NCI-H128 (cell line): ENCODE results near the gene HPCAL1.

Experiments
- DNase-seq: peaks from one replicate; lab custom pipeline; 2025; ENCODE audit not compliant: unreplicated experiment; lab: John Stamatoyannopoulos, UW

Gene HPCAL1

DNA sequence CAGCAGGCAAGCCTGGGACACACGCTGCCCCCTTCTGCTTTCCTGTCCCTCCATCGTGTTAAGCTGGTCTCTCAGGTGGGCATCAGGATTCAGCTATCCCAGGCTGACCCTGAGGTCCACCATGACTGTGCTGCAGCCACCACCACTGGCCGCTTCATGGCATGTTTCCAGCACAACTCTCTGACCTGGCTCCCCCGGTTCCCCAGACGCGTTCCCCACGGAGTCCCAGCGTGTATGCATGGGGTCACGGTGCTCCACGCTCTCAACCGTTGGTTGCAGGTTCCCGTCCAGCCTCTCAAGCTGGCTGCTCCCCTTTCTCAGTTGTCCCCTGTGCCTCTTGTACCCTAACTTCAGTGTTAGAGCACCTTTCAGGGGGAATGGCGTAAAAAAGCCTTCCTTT is 20.3 kb downstream of the HPCAL1 start:
- DNase-seq: no peak

- DNase-seq: no peak
Measured at GRCh38 chr2:10323535-10323934, 20.8 kb downstream of the HPCAL1 start.

- no peak for DNase-seq
Measured at GRCh38 chr2:10324095-10324832, 21.6 kb downstream of the HPCAL1 start.

GRCh38 chr2:10325278-10326145 is 22.8 kb downstream of the HPCAL1 start:
- DNase-seq: no peak

GRCh38 chr2:10326151-10326616 is 23.5 kb downstream of the HPCAL1 start:
- no peak for DNase-seq

DNA sequence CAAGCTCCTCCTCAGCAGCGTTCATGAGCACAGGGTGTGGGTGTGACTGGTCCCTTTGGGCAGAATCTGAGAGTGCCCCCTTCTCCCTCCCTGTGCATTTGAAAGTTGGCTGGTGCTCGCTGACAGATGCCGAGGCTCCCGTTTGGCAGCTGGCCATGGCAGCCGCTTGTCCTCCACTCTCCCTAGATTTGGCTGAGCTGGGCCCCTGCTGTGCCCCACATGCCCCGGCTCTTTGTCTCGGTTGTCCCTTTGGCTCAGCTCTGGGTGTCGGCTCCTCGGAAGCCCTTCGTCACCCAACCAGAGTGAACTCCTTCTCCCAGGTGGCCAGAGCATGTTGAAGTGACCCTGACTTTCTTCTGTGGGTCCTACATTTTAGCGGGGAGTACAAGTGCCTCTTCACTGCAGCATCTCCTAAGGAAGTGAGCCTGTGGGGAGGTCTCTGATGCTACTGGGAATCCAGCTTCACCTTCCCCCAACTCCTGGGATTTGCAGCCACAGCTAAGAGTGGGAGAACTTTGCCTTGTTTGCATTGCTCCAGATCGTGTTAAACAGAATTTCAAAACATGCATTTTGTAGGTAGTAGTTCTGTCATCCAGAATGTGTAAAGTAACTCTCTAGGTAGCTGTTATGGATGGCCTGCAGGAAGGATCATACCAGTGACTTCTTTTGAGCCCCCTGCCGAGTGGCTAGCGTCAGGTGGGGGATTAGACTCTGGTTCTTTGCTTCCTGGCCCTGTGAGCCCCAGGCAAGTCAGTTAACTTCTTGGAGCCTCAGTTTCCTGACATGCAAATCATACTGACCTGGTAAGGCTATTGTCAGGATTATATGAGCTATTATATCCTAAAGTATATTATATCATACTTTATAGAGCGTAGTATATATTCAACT is 24.2 kb downstream of the HPCAL1 start:
- DNase-seq: peak; percentile 28

- DNase-seq: no peak
Measured at GRCh38 chr2:10327896-10328669, 25.4 kb downstream of the HPCAL1 start.

DNA sequence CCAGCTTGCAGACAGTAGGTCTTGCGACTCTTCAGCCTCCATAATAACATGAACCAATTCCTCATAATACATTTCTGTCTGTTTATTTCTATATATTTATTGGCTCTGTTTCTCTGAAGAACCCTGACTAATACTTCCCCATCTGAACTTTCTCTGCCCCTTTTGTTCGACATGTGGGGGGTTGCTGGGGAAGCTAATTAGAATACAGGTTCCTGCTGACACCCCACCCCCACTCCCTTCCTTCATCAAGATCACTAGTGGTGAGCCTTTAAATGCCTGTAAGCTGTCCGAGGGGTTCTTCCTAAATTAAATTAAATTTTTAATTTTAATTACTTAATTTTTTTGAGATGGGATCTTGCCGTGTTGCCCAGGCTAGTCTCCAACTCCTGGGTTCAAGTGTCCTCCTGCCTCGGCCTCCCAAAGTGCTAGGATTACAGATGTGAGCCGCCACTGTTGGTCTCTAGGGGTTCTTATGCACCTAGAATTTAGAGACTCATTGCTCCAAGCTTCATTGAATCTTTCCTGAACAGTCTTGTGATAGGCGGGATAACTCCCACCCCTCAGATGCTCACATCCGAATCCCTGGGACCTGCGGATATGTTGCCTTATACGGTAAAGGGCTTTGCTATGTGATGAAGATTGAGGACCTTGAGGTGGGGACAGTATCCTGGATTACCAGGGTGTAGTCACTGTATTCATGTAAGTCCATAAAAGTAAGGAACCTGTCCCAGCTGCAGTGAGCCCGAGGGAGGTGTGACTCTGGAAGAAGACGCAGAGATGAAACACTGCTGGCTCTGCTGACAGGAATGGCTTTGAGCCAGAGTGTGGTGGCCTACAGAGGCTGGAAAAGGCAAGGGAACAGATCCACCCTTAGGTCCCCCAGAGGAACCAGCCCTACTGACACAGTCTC is 26.2 kb downstream of the HPCAL1 start:
- DNase-seq: no peak

DNA sequence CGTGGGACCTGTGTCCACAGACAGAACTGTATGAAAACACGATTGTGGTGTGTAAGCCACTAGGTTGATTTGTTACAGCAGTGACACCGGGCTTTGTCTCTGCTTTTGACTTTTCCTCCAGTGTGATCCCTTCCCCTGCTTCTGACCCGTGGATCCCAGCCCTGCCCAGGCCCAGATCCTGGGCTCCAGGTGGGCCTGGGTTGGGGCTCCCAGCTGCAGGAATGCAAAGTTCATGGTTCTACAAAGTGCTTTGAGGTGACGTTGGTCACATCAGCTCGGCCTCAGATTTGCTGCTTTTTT is 26.8 kb downstream of the HPCAL1 start:
- DNase-seq: no peak

GRCh38 chr2:10329880-10330699 is 27.4 kb downstream of the HPCAL1 start:
- DNase-seq: no peak

GRCh38 chr2:10330700-10331026 is 28.0 kb downstream of the HPCAL1 start:
- DNase-seq: no peak

DNA sequence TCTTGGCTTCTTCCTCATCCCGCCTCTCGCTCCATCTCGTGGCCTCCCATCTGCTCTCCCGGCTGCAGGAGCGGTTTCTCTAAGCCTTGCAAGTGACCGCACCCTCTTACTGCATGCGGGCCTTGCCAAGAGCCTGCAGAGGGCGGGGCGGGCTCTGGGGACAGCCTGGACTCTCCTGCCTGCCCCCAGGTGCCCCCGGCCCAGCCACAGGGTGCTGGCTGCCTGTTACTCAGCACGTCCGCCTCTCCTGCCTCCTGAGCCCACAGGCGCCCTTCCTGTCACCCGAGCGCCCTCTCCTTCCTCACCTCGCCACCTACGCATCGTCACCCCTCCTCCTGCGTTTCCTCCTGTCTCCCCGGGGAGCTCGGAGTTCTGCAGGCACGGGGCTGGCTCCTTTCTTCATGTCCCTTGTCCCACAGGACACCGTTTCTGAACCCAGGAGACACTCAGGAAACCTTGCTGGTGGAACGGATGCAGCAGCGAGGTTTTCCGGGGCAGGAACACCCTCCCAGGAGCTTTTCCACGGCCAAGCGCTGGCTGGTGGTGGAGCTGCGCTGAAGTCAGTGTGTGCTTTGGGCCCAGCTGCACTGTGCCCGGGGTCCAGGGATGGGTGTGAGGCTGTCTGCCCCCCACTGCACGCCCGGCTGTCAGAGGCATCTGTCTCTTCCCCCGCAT is 28.5 kb downstream of the HPCAL1 start:
- DNase-seq: no peak

- no peak for DNase-seq
Measured at GRCh38 chr2:10331702-10332401, 29.1 kb downstream of the HPCAL1 start.

- no peak for DNase-seq
Measured at GRCh38 chr2:10332402-10333246, 29.9 kb downstream of the HPCAL1 start.

- no peak for DNase-seq
Measured at GRCh38 chr2:10333247-10333613, 30.5 kb downstream of the HPCAL1 start.

DNA sequence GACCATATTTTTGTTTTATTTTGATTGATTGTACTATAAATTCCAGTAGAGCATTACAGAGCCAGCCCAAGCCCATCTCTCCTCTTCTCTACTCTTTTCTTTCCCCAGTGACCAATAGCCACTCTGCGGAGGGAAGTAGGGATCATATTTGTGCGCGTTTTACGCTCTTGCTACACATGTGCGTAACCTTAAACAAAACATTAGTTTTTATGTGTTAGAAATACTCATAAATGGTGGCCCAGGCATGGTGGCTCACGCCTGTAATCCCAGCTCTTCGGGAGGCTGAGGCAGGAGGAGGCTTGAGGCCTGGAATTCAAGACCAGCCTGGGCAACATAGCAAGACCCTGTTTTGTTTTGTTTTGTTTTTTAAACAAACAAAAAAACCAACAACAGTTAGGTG is 31.3 kb downstream of the HPCAL1 start:
- DNase-seq: no peak
